ENCODE results near the gene AP2A2.
A peak's percentile ranks its signal among the peaks of the same experiment; 100 is the strongest.

The AP2A2 gene

GRCh38 chr11:926341-926916 is 759 bp downstream of the AP2A2 start:
- no peak for DNase-seq

- peak; percentile 39 for DNase-seq
Observed at GRCh38 chr11:927871-928270, 2.2 kb downstream of the AP2A2 start.

GRCh38 chr11:928786-929185 is 3.1 kb downstream of the AP2A2 start:
- no peak for DNase-seq

GRCh38 chr11:929405-929804 is 3.7 kb downstream of the AP2A2 start:
- no peak for DNase-seq

GRCh38 chr11:931385-931784 is 5.7 kb downstream of the AP2A2 start:
- no peak for DNase-seq

GRCh38 chr11:932435-932834 is 6.8 kb downstream of the AP2A2 start:
- no peak for DNase-seq

GRCh38 chr11:933142-933851 is 7.6 kb downstream of the AP2A2 start:
- DNase-seq = no peak

- no peak for DNase-seq
Observed at GRCh38 chr11:933936-934335, 8.3 kb downstream of the AP2A2 start.

GRCh38 chr11:934527-934926 is 8.9 kb downstream of the AP2A2 start:
- DNase-seq = no peak

GRCh38 chr11:936199-936598 is 10.5 kb downstream of the AP2A2 start:
- DNase-seq = no peak

GRCh38 chr11:937841-938261 is 12.2 kb downstream of the AP2A2 start:
- no peak for DNase-seq

GRCh38 chr11:940496-941135 is 14.9 kb downstream of the AP2A2 start:
- DNase-seq = no peak

GRCh38 chr11:942823-943222 is 17.2 kb downstream of the AP2A2 start:
- DNase-seq = no peak

GRCh38 chr11:944711-945470 is 19.2 kb downstream of the AP2A2 start:
- DNase-seq = no peak

GRCh38 chr11:945986-946385 is 20.3 kb downstream of the AP2A2 start:
- DNase-seq = no peak

GRCh38 chr11:947744-948143 is 22.1 kb downstream of the AP2A2 start:
- DNase-seq = no peak

- DNase-seq = no peak
Observed at GRCh38 chr11:951507-951906, 25.8 kb downstream of the AP2A2 start.

- no peak for DNase-seq
Observed at GRCh38 chr11:952406-953385, 27.0 kb downstream of the AP2A2 start.

GRCh38 chr11:953512-953911 is 27.8 kb downstream of the AP2A2 start:
- DNase-seq = no peak

- DNase-seq = no peak
Observed at GRCh38 chr11:954392-955153, 28.9 kb downstream of the AP2A2 start.

All from activated gamma-delta T cell treated with Interleukin-2 at 50 U/mL for 16 hours (primary cell).